T1000 (cell line): ENCODE data around the gene LUZP4.
"Not testable (repeated sequence)": the region's sequence is repeated elsewhere in the genome, so short reads cannot be mapped to it uniquely, and the experiment has no call there.

Experiments
- DNase-seq: peaks from one replicate; lab custom pipeline; 2025; ENCODE audit warnings: mixed read lengths; lab: John Stamatoyannopoulos, UW

The LUZP4 gene

DNA sequence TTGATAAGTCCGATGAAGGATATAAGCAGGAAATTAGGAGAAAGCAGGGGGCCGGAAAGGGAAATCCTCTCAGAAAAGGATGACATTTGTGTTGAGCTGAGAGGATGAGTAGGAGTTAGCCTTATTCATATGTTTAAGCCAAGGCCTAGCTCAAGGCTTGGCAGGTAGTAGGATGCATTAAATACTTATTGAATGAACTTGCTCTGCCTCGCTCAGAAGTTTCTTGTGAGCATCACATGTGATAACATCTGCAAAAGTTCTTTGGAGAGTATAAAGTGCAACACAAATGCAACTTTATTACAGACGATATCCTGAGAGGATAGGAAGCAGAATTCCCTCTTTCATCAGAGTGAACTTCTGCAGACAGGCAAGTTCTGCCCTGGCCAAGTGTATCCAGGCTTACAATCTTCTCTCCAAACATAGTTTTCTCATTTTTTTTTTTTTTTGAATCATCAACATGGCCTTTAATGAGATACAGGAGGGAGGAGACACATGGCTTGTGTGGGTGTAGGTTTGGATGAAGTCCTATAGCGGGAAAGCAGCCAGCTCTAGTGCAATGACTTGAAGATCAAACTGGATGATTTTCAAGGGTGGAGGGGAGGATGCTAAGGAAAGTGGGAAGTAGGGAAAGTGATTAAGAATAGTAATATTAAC, 48.1 kb downstream of the LUZP4 start:
- DNase-seq = no peak

- no peak for DNase-seq
These were observed 50.0 kb downstream of the LUZP4 start for GRCh38 chrX:115339441-115340025.

DNA sequence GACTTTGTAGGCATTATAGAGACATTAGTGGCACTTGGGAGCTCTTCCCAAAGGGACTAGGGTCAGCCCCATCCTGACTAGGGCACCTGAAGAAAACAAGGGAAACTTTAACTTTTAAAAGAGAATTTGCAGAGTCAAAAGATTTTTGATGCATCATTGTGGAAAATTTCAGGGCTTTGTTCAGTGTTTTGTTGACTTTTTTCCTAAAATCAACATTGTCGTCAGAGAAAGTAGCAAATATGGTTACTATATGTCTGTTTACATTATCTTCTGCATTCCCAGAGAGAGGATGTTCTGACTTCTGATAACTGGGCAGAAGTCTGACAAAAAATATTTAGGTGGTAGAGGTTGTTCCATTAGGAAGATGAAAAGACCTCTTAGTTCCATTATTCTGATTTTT, 51.9 kb downstream of the LUZP4 start:
- no peak for DNase-seq

GRCh38 chrX:115344885-115345614, 55.5 kb downstream of the LUZP4 start:
- DNase-seq = peak; percentile 16

DNA sequence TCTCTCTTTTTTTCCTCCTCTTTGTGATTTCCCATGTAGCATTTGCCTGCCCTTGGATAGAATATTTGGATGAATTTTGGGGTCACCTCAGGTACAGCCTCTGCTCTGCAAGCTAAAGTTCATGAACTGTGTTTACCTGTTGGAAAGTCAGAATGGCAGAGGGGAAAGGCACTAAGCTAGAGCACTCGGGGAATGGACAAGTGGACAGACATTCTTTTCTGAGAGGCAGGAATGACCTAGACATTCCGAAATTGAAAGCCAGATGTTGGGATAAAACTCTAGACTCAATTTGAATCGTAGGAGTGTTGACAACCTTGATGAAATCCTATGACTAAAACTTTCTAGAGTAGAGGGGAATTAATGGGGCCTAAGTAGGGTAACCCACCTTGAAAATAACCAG, 56.1 kb downstream of the LUZP4 start:
- DNase-seq = no peak

- DNase-seq = not testable (repeated sequence)
These were observed 57.2 kb downstream of the LUZP4 start for GRCh38 chrX:115346738-115347137.

DNA sequence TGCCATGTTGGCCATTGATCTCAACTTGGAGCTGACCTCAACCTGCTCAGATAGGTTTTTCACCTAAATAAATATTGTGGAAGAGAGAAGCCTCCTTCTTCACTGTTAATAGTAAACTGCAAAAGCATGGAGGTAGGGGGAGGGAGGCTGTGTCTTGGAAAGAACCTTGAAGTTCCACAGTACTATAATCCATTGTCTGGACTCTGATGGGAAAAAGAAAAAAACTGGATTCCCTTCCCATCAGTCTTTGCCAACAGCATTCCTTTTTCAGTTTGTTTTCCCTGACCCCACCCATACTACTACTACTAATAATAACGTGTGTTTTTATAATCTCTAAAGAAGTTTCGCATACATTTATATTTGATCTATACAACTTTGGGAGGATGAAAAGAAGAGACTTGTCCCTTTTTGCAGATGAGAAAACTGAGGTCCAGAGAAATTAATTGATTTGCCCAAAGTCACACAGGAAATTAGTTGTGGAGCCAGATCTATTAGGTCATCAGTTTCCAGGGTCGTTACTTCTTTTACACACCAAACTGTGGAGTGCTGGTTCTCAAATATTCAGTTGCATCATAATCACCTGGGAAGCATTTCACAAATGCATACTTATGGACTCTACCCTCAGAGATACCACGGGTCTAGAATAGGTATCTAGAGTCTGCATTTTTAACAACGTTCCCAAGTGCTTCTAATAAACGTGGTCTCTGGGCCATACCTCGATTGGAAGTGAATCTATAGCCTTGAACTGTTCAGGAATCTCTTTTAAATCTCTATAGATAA, 59.1 kb downstream of the LUZP4 start:
- DNase-seq = no peak

GRCh38 chrX:115350711-115351381, 61.3 kb downstream of the LUZP4 start:
- DNase-seq = no peak

GRCh38 chrX:115356369-115356768, 66.9 kb downstream of the LUZP4 start:
- no peak for DNase-seq
